RWPE1 (cell line): ENCODE measurements around the gene HMGN2.

ENCODE experiments used
- CTCF ChIA-PET: fragments of 350-600 bp; sonication (Branson Sonifier 250); formaldehyde crosslinking; extraction: SDS; loops from one replicate; lab custom pipeline; 2021; lab: Yijun Ruan, JAX
- POLR2A ChIA-PET: fragments of 400-600 bp; formaldehyde crosslinking; extraction: SDS; loops from one replicate; lab custom pipeline; 2020; ENCODE audit warnings: antibody characterized with exemption; ENCODE audit not compliant: low non-redundant PET; lab: Yijun Ruan, JAX
- DNase-seq: peaks from one replicate; pipeline ENCODE4 v3.0.0; 2012; ENCODE audit warnings: low spot score
- H3K27ac ChIP-seq: fragments of 450-650 bp; 2 replicates; pipeline ENCODE4 v1.5.1; 2017
- CTCF ChIP-seq: fragments of 450-650 bp; conservative IDR thresholded peaks from 2 replicates; pipeline ENCODE4 v1.5.1; 2017; ENCODE audit warnings: low read depth, mild to moderate bottlenecking

The HMGN2 gene

GRCh38 chr1:26474818-26475217, 2.6 kb downstream of the HMGN2 start:
- POLR2A ChIA-PET = no interaction called here
- no peak for DNase-seq
- TF ChIP-seq CTCF = no peak
- CTCF ChIA-PET = interaction anchor here (1.4 kb wide), 1 partner anchor 25 kb away, joined by 7 read pairs; no protein-coding TSS in a partner anchor
- H3K27ac ChIP-seq = no peak overlapping the region

- no peak for TF ChIP-seq CTCF
- CTCF ChIA-PET = no interaction called here
- DNase-seq = no peak
- no peak overlapping the region for H3K27ac ChIP-seq
- POLR2A ChIA-PET = no interaction called here
Observed at GRCh38 chr1:26475989-26476388, 3.7 kb downstream of the HMGN2 start.

- no peak for TF ChIP-seq CTCF
- ChIA-PET POLR2A (no interaction called here), CTCF (no interaction called here)
- no peak for DNase-seq
- no peak overlapping the region for H3K27ac ChIP-seq
Observed at GRCh38 chr1:26476958-26477357, 4.7 kb downstream of the HMGN2 start.

GRCh38 chr1:26477446-26478152, 5.4 kb downstream of the HMGN2 start:
- peak overlapping the region; percentile 47 for H3K27ac ChIP-seq
- DNase-seq = no peak
- no peak for TF ChIP-seq CTCF
- CTCF ChIA-PET = no interaction called here
- POLR2A ChIA-PET = no interaction called here

GRCh38 chr1:26478159-26478558, 5.9 kb downstream of the HMGN2 start:
- TF ChIP-seq CTCF = no peak
- no peak for DNase-seq
- no peak overlapping the region for H3K27ac ChIP-seq
- ChIA-PET CTCF (interaction anchor here (1.1 kb wide), 1 partner anchor 22 kb away, joined by 7 read pairs; no protein-coding TSS in a partner anchor), POLR2A (no interaction called here)

- POLR2A ChIA-PET = no interaction called here
- no peak for DNase-seq
- CTCF ChIA-PET = interaction anchor here (1.1 kb wide), 1 partner anchor 21 kb away, joined by 7 read pairs; no protein-coding TSS in a partner anchor
- no peak for TF ChIP-seq CTCF
- H3K27ac ChIP-seq = peak overlapping the region; percentile 20
Observed at GRCh38 chr1:26478988-26479387, 6.7 kb downstream of the HMGN2 start.
